Embryonic facial prominence (tissue), 1 donor: ENCODE measurements around the gene ECPAS.
A peak's percentile ranks its signal among the peaks of the same experiment; 100 is the strongest.
"Not testable (repeated sequence)": the region's sequence is repeated elsewhere in the genome, so short reads cannot be mapped to it uniquely, and the experiment has no call there.

Experiments
- DNase-seq: peaks from one replicate; pipeline ENCODE4 v3.0.0-alpha.2; 2016; ENCODE audit errors: extremely low spot score

Gene ECPAS

GRCh38 chr9:111483858-111484571 lies at the start of gene ECPAS:
Gene ECPAS, minus strand, starts transcription at chr9:111484383. Its CDS starts 11,465 bp downstream, at chr9:111472918.
- no peak for DNase-seq

- DNase-seq = no peak
Measured at GRCh38 chr9:111533099-111533790, 49.1 kb upstream of the ECPAS start.

GRCh38 chr9:111531716-111532115 lies 47.5 kb upstream of the ECPAS start:
- DNase-seq = no peak

- DNase-seq = no peak
Measured at GRCh38 chr9:111529787-111530186, 45.6 kb upstream of the ECPAS start.

GRCh38 chr9:111527347-111527746 lies 43.2 kb upstream of the ECPAS start:
- DNase-seq = no peak

- DNase-seq = peak; percentile 20
Measured at GRCh38 chr9:111525056-111525977, 41.1 kb upstream of the ECPAS start, which contains the start of gene ZNF483. Gene ZNF483, plus strand, starts transcription at chr9:111525179. Its CDS starts 2,217 bp downstream, at chr9:111527396.

GRCh38 chr9:111524731-111525055 lies 40.5 kb upstream of the ECPAS start:
- DNase-seq = no peak

GRCh38 chr9:111516061-111516465 lies 31.9 kb upstream of the ECPAS start:
- no peak for DNase-seq

GRCh38 chr9:111514967-111515366 lies 30.8 kb upstream of the ECPAS start:
- no peak for DNase-seq

GRCh38 chr9:111511581-111511980 lies 27.4 kb upstream of the ECPAS start:
- not testable (repeated sequence) for DNase-seq

- DNase-seq = no peak
Measured at GRCh38 chr9:111502506-111502905, 18.3 kb upstream of the ECPAS start.

- no peak for DNase-seq
Measured at GRCh38 chr9:111501648-111502047, 17.5 kb upstream of the ECPAS start.

- DNase-seq = no peak
Measured at GRCh38 chr9:111501005-111501562, 16.9 kb upstream of the ECPAS start.

GRCh38 chr9:111497196-111497595 lies 13.0 kb upstream of the ECPAS start:
- DNase-seq = not testable (repeated sequence)

GRCh38 chr9:111484572-111484894 lies 350 bp upstream of the ECPAS start:
- no peak for DNase-seq

GRCh38 chr9:111483439-111483857 lies 735 bp downstream of the ECPAS start:
- DNase-seq = no peak

GRCh38 chr9:111482694-111483438 lies 1.3 kb downstream of the ECPAS start:
- no peak for DNase-seq

GRCh38 chr9:111481885-111482636 lies 2.1 kb downstream of the ECPAS start:
- peak; percentile 21 for DNase-seq

GRCh38 chr9:111477677-111478076 lies 6.5 kb downstream of the ECPAS start:
- DNase-seq = no peak

GRCh38 chr9:111475195-111475594 lies 9.0 kb downstream of the ECPAS start:
- DNase-seq = no peak

- no peak for DNase-seq
Measured at GRCh38 chr9:111474385-111474784, 9.8 kb downstream of the ECPAS start.
